ENCODE measurements around the gene MTA2. TPM values are rescaled to one million over a fixed set of nuclear protein-coding genes. Genes with fewer than 3 reads are reported as not detected.

The MTA2 gene
- total and polyA plus RNA-seq, 10 of the 15 experiments (the other 5 are each of a cell fraction or from before 2014, with no cell fraction given) = 6.7 to 201 (median 113) TPM

- TF ChIP-seq BCLAF1 (IDR thresholded peaks at IDR 0.05) (no peak), BACH1 (IDR thresholded peaks at IDR 0.05; ENCODE audit: borderline replicate concordance) (no peak), NFIC (IDR thresholded peaks at IDR 0.05; ENCODE audit: low read depth, low read length) (0 out of 2 replicates have a peak, but pooled peaks have one; percentile 0), GATAD2B (conservative IDR thresholded peaks at IDR 0.05; ENCODE audit: low read depth) (peak; percentile 67; the same call in 1 of the 2 replicates), CEBPZ (IDR thresholded peaks at IDR 0.05; ENCODE audit: low read depth, low read length) (no peak), ZNF592 (IDR thresholded peaks at IDR 0.05) (no peak), ZZZ3 (IDR thresholded peaks at IDR 0.05; ENCODE audit: control insufficient read depth, insufficient read length, low read depth) (no peak), LARP7 (IDR thresholded peaks at IDR 0.05) (peak; percentile 16; the same call in 1 of the 2 replicates), SPI1 (IDR thresholded peaks at IDR 0.05; ENCODE audit: borderline replicate concordance, insufficient read depth, low read depth, low read length) (no peak), DPF2 (IDR thresholded peaks at IDR 0.05) (peak; percentile 62), ELK1 (IDR thresholded peaks at IDR 0.05; ENCODE audit: low read depth, low read length) (0 out of 2 replicates have a peak, but pooled peaks have one; percentile 24), RELB (IDR thresholded peaks at IDR 0.05; ENCODE audit: low read depth) (peak; percentile 18; the same call in 1 of the 2 replicates), NFYB (IDR thresholded peaks at IDR 0.05; ENCODE audit: insufficient read depth, low read depth, low read length) (peak; percentile 61; the same call in 1 of the 2 replicates)
Measured at GRCh38 chr11:62556108-62556874, 45.4 kb downstream of the MTA2 start (continued).

All from GM12878 (cell line).